Inferior parietal cortex (tissue), 1 donor: ENCODE data around the gene RBP3.

Experiments used
- DNase-seq: peaks from one replicate; pipeline ENCODE4 v3.0.0-alpha.2; 2016; ENCODE audit errors: extremely low spot score

RBP3 gene

GRCh38 chr10:47318706-47319105, 29.5 kb upstream of the RBP3 start:
- DNase-seq, result no peak

DNA sequence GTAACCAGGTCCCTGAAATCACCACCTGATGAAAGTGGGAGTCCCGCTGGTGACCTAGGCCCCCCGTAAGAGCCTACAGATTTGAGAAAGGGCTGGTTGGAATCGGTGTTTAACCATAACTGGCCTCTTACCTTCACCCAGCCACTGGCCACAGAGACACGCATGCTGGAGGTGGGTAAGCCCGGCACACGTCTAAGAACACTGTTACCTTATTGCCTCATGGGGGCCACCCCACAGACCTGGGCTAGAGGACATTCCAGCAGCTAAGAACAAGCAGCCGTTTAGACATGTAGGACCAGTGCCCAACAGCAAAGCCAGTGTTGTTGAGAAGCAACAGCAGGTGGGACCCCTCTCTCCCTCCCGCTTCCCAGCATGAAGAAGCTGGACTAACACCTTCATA, 28.4 kb upstream of the RBP3 start:
- DNase-seq, result no peak

- no peak for DNase-seq
Measured at GRCh38 chr10:47320812-47321211, 27.4 kb upstream of the RBP3 start.

GRCh38 chr10:47321521-47322195, 26.5 kb upstream of the RBP3 start:
- no peak for DNase-seq

- DNase-seq, result no peak
Measured at GRCh38 chr10:47322300-47323061, 25.7 kb upstream of the RBP3 start, which contains the start of gene GDF2. Gene GDF2 (plus strand): TSS chr10:47322454. CDS start chr10:47322669, 215 bp downstream.

- DNase-seq, result no peak
Measured at GRCh38 chr10:47323087-47323486, 25.1 kb upstream of the RBP3 start.

DNA sequence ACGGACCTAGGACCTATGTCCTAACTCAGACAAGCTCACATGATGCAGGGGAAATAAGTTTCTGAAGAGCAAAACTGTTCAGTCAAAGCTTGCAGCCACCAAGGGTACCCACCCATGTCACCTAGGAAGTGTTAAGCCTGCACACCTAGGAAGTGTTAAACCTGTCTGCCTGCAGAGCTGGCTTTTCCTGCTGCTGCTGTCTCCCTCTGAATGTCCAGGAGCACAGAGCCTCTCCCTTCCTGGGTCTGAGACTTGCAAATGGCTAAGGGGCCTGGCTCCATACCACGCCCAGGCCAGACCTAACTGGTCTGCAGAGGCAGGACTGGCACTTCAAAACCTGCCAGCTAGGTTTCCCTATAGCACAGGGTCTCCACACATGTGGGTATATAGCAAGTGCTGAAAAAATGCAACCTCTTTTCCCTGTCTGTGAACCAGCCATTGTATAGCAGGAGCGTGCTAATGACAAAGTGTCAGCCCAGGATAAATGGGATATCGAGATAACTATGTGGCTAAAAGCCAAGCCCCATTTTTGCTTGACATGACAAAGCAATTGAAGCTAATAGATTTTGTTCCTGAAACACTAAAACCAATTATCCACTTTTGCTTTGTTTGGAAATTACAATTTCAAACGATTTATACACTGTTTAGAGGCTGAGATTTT, 24.4 kb upstream of the RBP3 start:
- DNase-seq, result no peak

DNA sequence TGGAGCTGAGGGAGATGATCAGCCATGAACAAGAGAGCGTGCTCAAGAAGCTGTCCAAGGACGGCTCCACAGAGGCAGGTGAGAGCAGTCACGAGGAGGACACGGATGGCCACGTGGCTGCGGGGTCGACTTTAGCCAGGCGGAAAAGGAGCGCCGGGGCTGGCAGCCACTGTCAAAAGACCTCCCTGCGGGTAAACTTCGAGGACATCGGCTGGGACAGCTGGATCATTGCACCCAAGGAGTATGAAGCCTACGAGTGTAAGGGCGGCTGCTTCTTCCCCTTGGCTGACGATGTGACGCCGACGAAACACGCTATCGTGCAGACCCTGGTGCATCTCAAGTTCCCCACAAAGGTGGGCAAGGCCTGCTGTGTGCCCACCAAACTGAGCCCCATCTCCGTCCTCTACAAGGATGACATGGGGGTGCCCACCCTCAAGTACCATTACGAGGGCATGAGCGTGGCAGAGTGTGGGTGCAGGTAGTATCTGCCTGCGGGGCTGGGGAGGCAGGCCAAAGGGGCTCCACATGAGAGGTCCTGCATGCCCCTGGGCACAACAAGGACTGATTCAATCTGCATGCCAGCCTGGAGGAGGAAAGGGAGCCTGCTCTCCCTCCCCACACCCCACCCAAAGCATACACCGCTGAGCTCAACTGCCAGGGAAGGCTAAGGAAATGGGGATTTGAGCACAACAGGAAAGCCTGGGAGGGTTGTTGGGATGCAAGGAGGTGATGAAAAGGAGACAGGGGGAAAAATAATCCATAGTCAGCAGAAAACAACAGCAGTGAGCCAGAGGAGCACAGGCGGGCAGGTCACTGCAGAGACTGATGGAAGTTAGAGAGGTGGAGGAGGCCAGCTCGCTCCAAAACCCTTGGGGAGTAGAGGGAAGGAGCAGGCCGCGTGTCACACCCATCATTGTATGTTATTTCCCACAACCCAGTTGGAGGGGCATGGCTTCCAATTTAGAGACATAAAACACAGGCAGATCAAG, 22.6 kb upstream of the RBP3 start:
- no peak for DNase-seq

DNA sequence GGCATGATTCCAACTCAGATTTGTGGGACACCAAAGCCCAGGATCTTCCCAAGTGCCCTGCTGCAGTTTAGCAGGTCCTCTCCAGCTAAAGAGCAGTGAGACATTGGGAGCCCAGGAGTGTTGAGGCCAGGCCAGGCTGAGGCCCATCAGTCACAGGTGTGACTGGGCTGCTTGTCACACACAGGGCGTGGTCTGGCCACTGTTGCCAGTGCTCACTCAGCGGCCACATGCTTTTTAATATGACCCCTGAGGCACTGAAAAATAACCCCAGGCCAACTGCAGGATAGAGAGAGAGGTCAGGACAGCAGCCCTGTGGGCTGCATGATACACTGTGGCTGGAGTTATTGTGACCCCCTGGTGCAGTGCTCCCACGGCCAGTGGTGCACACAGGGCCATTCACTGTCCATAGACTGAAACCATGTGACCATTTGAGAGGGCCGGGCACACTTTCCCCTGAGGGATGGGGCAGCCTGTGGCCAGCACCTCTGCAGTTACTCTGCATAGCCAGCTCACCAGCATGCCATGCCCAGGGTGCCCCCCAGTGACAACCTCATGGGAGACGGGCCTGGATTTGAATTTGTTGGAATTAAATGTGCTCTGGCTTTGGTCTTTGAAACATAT, 21.7 kb upstream of the RBP3 start:
- no peak for DNase-seq

GRCh38 chr10:47326927-47327330, 21.2 kb upstream of the RBP3 start:
- no peak for DNase-seq

DNA sequence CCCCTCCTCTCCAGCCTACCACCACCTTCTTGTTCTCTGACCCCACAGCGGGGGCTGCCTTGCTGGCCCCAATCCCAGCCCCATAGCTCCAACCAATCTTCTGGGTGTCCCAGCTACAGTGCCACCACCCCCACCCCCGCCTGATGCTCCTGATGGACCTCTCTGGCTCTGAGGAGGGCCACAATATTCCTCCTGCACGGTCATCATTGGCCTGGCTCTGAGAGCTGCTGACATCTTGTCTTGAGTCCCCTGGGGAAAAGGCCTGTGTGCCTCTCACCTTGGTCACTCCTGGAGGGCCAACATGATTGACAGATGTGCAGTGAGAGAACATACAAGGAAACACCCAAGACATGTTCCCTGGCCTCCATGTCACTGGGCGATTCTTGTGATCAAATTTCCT, 18.3 kb upstream of the RBP3 start:
- DNase-seq, result no peak

DNA sequence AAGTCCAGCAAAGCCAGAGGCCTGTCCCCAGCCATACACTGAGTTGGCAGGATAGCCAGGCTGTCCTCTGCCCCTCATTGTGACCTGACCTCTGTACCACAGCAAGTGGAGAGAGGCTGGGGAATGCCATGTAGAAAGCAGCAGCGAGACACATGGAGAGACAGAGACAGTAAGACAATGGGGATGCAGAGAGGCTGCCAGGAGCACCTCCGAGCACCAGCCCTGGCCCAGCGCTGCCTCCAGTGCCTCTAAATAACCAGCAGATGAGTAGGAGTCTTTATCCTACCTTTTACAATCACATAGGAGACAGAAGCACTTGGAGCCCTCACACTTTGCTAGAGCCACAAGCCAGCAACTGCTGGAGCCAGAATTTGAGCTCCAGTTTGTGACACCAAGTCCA, 17.8 kb upstream of the RBP3 start:
- DNase-seq, result no peak

- DNase-seq, result no peak
Measured at GRCh38 chr10:47330804-47331203, 17.4 kb upstream of the RBP3 start.

DNA sequence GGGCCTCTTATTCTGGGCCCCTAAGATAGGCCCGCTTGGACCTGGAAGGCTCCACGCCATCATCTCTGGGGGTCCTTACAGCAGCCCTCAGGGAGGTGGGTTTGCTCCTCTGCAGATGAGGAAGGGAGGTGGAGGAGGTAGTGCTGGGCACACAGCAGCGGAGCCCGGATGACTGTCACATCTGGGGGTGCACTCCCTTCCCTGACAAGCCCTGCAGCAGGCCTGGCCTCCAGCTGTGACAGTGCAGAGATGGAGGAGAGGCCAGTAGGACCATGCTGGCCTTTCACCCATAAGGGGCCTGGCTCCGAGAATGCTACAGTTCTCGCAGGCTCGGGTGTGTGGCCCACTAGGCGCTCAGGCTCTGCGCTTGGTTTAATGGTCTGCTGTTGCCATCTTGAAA, 16.7 kb upstream of the RBP3 start:
- no peak for DNase-seq

- DNase-seq, result no peak
Measured at GRCh38 chr10:47331954-47332353, 16.2 kb upstream of the RBP3 start.

- no peak for DNase-seq
Measured at GRCh38 chr10:47332371-47332770, 15.8 kb upstream of the RBP3 start.

- DNase-seq, result no peak
Measured at GRCh38 chr10:47332946-47333345, 15.2 kb upstream of the RBP3 start.

- DNase-seq, result no peak
Measured at GRCh38 chr10:47333532-47333931, 14.6 kb upstream of the RBP3 start.

DNA sequence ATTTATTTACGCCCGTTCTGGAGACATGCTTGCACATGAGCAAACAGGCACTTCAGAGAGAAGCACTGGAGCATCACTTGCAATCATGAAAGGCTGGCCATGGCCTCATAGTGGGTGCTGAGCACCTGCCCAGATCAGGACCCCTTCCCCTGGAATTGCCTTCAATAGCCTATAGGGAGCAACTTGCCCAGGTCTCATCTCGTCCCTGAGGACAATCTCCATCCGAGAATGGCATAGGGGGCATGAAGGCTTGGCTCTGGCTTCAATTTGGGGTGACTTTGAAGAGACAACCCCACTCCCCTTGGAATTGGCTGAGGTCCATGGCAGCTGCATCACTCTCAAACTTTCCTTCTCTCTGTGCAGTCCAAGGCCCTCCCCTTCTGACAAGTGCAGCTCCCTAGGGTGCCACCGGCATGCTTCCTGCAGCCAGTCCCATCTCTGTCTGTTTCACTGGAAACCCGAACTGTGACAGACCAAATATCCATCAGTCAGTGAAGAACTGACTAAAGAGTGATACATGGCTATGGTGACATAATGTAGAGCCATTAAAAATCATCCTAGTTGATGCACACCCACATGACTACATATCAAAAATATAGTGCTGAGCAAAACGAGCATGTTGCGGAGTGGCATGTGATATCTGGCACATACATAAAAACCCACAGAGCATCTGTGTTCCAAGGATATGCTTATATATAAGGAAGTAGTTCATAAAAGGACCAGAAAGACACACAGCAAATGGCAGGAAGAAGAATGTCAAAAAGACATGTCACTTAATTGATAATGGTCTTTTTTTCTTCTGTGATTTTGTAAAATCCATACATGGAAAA, 13.5 kb upstream of the RBP3 start:
- DNase-seq, result no peak

GRCh38 chr10:47335906-47336305, 12.3 kb upstream of the RBP3 start:
- no peak for DNase-seq
